Right lobe of liver (tissue), 4 donors: ENCODE results near the gene MRPL22.

ENCODE experiments used
- POLR2A ChIP-seq: fragments of 450-650 bp; IDR thresholded peaks from one replicate; pipeline ENCODE4 v1.6.1; 2017; ENCODE audit warnings: antibody characterized with exemption, mild to moderate bottlenecking
- TF ChIP-seq, protein P1 (sequence below), 4 donors: fragments of 200-600 bp in 3 of 4; fragments of 450-650 bp in 1 of 4; IDR thresholded peaks; one replicate each; pipeline versions ENCODE4 v1.5.1 to v1.8.0; 2016 to 2022; ENCODE audit warnings: antibody characterized with exemption in 4 of 4, mild to moderate bottlenecking in 2 of 4
- donor health status: DM: no; HTN: no; CAD: no.
- donor health status: DM: no; HTN: no; CAD: no.
- donor health status: DM: no; HTN: yes; CAD: no.

GRCh38 chr5:154966081-154966841 lies 25.4 kb downstream of the MRPL22 start:
- TF ChIP-seq, protein P1, sequence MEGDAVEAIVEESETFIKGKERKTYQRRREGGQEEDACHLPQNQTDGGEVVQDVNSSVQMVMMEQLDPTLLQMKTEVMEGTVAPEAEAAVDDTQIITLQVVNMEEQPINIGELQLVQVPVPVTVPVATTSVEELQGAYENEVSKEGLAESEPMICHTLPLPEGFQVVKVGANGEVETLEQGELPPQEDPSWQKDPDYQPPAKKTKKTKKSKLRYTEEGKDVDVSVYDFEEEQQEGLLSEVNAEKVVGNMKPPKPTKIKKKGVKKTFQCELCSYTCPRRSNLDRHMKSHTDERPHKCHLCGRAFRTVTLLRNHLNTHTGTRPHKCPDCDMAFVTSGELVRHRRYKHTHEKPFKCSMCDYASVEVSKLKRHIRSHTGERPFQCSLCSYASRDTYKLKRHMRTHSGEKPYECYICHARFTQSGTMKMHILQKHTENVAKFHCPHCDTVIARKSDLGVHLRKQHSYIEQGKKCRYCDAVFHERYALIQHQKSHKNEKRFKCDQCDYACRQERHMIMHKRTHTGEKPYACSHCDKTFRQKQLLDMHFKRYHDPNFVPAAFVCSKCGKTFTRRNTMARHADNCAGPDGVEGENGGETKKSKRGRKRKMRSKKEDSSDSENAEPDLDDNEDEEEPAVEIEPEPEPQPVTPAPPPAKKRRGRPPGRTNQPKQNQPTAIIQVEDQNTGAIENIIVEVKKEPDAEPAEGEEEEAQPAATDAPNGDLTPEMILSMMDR (IDR thresholded peaks at IDR 0.05) = no peak
- TF ChIP-seq POLR2A = no peak
